Ovary (tissue), 3 donors: Measurements from ENCODE around the gene PITPNM3.

Source experiments
- POLR2A ChIP-seq: fragments of 450-650 bp; IDR thresholded peaks from one replicate; pipeline ENCODE4 v1.6.1; 2017; ENCODE audit warnings: antibody characterized with exemption, mild to moderate bottlenecking, moderate library complexity
- TF ChIP-seq, protein P1 (sequence below), 3 donors: fragments of 450-650 bp in 2 of 3; fragments of 200-600 bp in 1 of 3; IDR thresholded peaks; one replicate each; pipeline versions ENCODE4 v1.5.1 to v1.8.0; 2016 to 2022; ENCODE audit warnings: antibody characterized with exemption in 3 of 3, mild to moderate bottlenecking in 1 of 3
- donor health status: DM: no; HTN: no; CAD: no.

GRCh38 chr17:6442775-6443174, 113.6 kb downstream of the PITPNM3 start:
- TF ChIP-seq POLR2A = no peak
- TF ChIP-seq, protein P1, sequence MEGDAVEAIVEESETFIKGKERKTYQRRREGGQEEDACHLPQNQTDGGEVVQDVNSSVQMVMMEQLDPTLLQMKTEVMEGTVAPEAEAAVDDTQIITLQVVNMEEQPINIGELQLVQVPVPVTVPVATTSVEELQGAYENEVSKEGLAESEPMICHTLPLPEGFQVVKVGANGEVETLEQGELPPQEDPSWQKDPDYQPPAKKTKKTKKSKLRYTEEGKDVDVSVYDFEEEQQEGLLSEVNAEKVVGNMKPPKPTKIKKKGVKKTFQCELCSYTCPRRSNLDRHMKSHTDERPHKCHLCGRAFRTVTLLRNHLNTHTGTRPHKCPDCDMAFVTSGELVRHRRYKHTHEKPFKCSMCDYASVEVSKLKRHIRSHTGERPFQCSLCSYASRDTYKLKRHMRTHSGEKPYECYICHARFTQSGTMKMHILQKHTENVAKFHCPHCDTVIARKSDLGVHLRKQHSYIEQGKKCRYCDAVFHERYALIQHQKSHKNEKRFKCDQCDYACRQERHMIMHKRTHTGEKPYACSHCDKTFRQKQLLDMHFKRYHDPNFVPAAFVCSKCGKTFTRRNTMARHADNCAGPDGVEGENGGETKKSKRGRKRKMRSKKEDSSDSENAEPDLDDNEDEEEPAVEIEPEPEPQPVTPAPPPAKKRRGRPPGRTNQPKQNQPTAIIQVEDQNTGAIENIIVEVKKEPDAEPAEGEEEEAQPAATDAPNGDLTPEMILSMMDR (IDR thresholded peaks at IDR 0.05) = no peak
